GM18951 (cell line): ENCODE results near the gene SAE1.

Source experiments
- POLR2A ChIP-seq: IDR thresholded peaks from 4 replicates; pipeline ENCODE4 v1.6.1; 2011; ENCODE audit warnings: mild to moderate bottlenecking; ENCODE audit not compliant: insufficient read length, insufficient read depth; ENCODE audit errors: extremely low read depth
- in situ Hi-C: fragments of 300-500 bp; cut with MboI; formaldehyde crosslinking; loops from one replicate; pipeline ENCODE4 v1.12.0; 2022; ENCODE audit warnings: low sequenced_read_pairs, mixed read lengths, inconsistent platforms; ENCODE audit not compliant: unreplicated experiment

Gene SAE1

GRCh38 chr19:47243776-47244547, 113.3 kb downstream of the SAE1 start:
- peak; percentile 59 for TF ChIP-seq POLR2A
- in situ Hi-C loops: no loop called here

- TF ChIP-seq POLR2A: no peak
- in situ Hi-C loops: no loop called here
Measured at GRCh38 chr19:47247308-47247990, 116.8 kb downstream of the SAE1 start.

GRCh38 chr19:47253016-47253415, 122.4 kb downstream of the SAE1 start:
- in situ Hi-C loops: loop anchor here (10.0 kb wide), 1 partner anchor 108 kb away; no protein-coding TSS in a partner anchor

GRCh38 chr19:47253467-47253881, 122.8 kb downstream of the SAE1 start:
- no peak for TF ChIP-seq POLR2A
- in situ Hi-C loops: loop anchor here (10.0 kb wide), 1 partner anchor 109 kb away; no protein-coding TSS in a partner anchor

GRCh38 chr19:47253970-47254369, 123.3 kb downstream of the SAE1 start:
- TF ChIP-seq POLR2A: no peak
- in situ Hi-C loops: loop anchor here (10.0 kb wide), 1 partner anchor 109 kb away; no protein-coding TSS in a partner anchor

GRCh38 chr19:47255879-47256692, 125.5 kb downstream of the SAE1 start, which contains the start of gene CCDC9:
TSS of gene CCDC9 (plus strand) at chr19:47256525. CDS start at chr19:47258401, 1,876 bp downstream.
- TF ChIP-seq POLR2A: peak; percentile 69
- in situ Hi-C loops: loop anchor here (10.0 kb wide), 1 partner anchor 111 kb away; no protein-coding TSS in a partner anchor

- peak; percentile 16 for TF ChIP-seq POLR2A
Measured at GRCh38 chr19:47256693-47257410, 126.2 kb downstream of the SAE1 start.

GRCh38 chr19:47257411-47258169, 127.0 kb downstream of the SAE1 start:
- no peak for TF ChIP-seq POLR2A
- in situ Hi-C loops: loop anchor here (10.0 kb wide), 1 partner anchor 113 kb away; no protein-coding TSS in a partner anchor

More at GRCh38 chr19:47256693-47257410, 126.2 kb downstream of the SAE1 start:
- in situ Hi-C loops: loop anchor here (10.0 kb wide), 1 partner anchor 112 kb away; no protein-coding TSS in a partner anchor

GRCh38 chr19:47258434-47258833, 127.8 kb downstream of the SAE1 start:
- in situ Hi-C loops: loop anchor here (10.0 kb wide), 1 partner anchor 114 kb away; no protein-coding TSS in a partner anchor
- TF ChIP-seq POLR2A: no peak

GRCh38 chr19:47258895-47259555, 128.4 kb downstream of the SAE1 start:
- in situ Hi-C loops: loop anchor here (10.0 kb wide), 1 partner anchor 114 kb away; no protein-coding TSS in a partner anchor
- no peak for TF ChIP-seq POLR2A
